AG08396 (cell line): ENCODE data around the gene CLDN24.

ENCODE experiments used
- DNase-seq: peaks from one replicate; pipeline ENCODE4 v3.0.0; 2012; ENCODE audit warnings: low spot score, mixed read lengths

Gene CLDN24

DNA sequence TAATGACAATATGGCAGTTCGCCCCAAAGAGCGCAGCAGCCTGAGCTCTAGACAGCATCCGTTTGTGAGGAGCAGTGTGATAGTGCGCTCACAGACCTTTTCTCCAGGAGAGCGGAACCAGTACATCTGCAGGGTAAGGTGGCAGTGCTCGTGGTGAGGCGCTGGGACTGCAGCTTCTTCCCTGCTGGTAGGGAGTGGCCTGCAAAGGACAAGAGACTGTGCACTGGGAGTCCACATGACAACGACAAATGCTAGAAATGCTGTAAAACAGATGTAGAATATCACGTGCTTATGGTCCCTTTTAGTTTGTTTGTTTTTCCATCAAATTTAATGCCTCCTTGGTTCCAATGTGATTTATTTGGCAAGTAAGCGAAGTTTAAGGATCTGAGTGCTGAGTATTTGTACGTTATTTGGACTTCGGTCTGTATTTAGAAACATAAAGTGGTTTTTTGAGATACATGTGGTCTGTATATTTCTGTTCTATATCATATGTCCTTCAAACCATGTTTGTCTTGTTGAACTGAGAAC, 37.9 kb downstream of the CLDN24 start:
- DNase-seq, result no peak

DNA sequence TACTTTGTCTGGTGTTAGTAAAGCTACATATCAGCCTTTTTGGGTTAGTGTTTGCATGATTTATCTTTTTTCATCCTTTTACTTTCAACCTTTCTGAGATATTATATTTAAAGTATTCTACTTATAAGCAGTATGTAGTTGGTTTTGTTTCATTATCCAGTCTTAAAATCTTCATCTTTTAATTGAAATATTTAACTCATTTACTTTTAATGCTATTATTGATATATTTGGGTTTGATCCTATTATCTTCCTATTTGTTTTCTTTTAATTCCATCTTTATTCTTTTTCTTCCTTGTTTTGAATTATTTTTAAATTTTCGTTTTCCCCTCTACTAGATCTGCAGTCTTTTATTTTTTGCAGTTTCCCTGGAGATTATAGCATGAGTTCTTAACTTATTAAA, 46.1 kb downstream of the CLDN24 start:
- no peak for DNase-seq

DNA sequence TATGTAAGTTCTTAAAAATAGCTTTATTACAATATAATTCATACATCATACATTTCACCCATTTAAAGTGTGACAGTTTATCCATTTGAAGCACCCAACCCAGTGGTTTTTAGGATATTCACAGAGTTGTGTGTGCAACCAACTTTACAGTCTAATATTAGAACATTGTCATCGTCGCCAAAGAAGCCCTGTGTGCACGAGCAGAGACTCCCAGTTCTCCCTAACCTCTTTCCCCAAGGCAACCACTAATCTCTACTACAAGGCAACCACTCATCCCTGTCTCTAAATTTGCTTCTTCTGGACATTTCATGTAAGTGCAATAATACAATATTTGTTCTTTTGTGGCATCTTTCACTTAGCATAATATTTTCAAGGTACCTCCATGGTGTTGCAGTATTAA, 49.8 kb downstream of the CLDN24 start:
- no peak for DNase-seq
